ENCODE measurements around the gene GJA5.
A peak's percentile ranks its signal among the peaks of the same experiment; 100 is the strongest.

The GJA5 gene

GRCh38 chr1:147760481-147761260 lies at the start of gene GJA5:
TSS of gene GJA5 (minus strand) at chr1:147760602. CDS start at chr1:147759238, 1,364 bp downstream.
- DNase-seq: no peak

GRCh38 chr1:147809236-147809635 lies 48.8 kb upstream of the GJA5 start:
- no peak for DNase-seq

- DNase-seq: no peak
Observed at GRCh38 chr1:147808025-147808424, 47.6 kb upstream of the GJA5 start.

DNA sequence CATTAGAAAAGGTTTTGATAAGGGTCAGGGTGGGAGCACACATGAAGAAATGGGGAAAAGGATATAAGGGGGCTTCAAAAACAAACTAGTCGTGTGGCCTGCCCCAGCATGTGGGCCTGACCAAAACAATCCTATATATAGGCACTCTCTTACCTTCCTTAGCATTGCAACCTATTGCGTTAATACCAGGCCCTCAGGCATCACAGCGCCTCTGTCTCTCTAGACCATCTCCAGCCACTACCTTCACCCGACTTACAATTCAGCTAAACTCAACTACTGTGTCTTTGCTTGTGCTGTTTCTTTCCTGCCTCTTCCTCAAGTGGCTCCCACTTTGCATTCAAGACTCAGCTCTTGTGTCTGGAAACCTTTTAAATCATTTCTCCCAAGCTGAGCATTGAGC lies 47.0 kb upstream of the GJA5 start:
- no peak for DNase-seq

DNA sequence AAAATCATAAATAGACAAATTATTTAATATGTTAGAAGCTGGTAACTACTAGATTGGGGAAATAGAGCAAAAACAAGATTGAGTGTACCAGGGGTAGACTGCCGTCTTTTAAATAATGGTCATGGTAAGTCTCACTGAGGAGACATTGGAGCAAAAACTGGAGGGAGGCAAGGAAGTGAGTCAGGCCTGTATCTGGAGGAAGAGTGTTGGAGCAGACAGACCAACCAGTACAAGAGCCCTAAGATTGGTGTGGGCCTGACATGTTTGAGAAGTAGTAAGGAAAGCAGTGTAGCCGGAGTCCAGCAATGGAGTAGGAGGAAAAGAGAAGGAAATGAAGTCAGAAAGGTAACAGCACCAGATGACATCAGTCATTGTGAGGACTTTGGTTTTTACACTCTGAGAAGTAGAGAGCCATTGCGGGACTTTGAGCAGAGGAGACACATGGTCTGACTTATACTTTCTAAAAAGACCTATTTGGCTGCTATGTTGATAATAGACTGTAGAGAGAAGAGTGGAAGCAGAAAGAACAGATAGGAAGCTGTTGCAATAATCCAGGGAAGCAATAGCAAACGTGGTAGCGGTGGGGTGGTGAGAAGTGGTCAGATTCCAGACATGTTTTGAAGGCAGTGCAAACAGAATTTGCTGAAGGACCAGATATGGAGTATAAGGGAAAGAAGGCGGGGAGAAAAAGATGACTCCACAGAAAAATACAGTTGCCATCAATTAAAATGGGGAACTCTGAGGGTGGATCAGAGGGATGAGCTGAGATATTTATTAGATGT lies 44.7 kb upstream of the GJA5 start:
- no peak for DNase-seq

GRCh38 chr1:147800804-147801203 lies 40.4 kb upstream of the GJA5 start:
- no peak for DNase-seq

- DNase-seq: no peak
Observed at GRCh38 chr1:147798731-147799130, 38.3 kb upstream of the GJA5 start.

GRCh38 chr1:147794570-147794969 lies 34.2 kb upstream of the GJA5 start:
- DNase-seq: no peak

- no peak for DNase-seq
Observed at GRCh38 chr1:147791876-147792275, 31.5 kb upstream of the GJA5 start.

DNA sequence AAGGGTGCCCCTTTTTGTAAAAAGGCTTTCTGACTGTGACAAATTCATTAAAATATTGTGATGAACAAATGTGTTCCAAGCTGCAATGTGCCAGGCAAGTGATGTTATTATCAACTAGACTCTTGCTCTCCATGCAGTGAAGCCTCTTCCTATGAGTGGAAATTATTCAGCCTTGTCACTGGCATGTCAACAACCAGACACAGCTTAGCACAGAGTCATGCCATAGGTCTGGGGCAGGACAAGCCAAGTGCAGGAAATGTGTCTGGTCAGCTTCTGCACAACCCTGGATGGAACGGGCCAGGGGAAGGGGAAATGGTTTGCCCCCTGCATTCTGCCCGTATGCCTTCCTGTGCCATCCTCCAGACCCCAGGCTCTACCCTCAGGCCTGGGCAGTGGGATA lies 27.4 kb upstream of the GJA5 start:
- no peak for DNase-seq

DNA sequence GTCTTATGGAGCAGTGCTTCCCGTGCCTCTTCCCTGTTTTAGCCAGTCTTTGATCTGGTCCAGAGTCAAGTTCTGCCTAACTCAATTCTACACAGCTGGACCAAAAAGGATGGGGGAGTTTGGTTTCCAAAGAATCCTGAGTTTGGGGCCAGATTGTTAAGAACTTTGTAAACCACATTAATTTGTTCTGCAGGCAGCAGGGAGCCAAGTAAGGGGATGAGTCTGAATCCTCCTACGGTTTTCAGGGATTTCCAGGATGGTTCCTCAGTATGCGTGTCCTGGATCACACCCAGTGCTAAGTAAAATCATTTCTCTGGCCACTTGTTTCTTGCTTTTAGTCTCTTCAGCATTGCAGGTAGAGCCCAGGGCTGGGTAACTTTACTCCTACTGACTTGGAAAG lies 26.1 kb upstream of the GJA5 start:
- DNase-seq: no peak

- DNase-seq: no peak
Observed at GRCh38 chr1:147785794-147786506, 25.5 kb upstream of the GJA5 start.

GRCh38 chr1:147784941-147785340 lies 24.5 kb upstream of the GJA5 start:
- no peak for DNase-seq

- no peak for DNase-seq
Observed at GRCh38 chr1:147781056-147781471, 20.7 kb upstream of the GJA5 start.

GRCh38 chr1:147777694-147778093 lies 17.3 kb upstream of the GJA5 start:
- no peak for DNase-seq

DNA sequence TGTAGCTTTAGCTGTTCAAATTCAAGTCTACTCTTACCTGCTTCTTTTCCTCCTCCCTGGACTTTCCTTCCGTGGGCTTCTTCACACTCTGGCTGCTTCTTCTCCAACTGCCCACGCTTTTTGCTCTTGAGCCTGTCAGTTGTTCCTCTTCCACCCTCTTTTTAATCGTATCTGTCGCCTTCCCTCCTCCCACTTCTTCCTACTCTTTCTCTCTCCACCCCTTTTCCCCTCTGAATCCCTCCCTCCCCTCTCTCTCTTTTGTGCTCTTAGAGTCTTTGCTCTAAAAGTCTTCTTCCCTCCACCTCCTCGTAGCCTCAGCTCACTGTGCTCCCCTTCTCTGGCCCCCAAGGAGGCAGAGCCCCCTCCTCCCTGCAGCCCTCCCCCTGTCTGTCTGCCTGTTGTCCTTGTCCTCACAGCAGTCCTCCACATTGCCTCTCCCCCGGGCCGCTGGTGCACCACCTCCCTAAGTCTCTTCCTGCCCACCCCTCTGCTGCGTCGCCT lies 12.9 kb upstream of the GJA5 start:
- no peak for DNase-seq

DNA sequence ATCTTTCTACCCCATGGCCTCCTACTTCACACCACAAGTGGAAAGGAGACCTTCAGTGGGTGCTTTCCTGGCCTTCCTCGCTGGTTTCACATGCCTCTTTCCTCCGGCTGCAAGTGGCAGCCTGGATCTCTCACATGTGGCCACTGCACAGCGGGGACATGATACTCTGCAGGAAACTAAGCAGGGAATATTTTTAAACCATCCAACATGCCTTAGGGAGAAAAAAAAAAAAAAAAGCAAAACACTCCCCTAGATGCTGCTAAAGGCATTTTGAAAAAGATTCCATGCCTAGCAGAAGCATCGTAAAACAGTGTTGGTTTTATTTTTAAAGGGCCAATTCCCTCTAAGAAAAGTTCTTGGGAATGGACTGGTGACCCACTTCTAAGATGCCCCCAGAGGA lies 12.2 kb upstream of the GJA5 start:
- DNase-seq: no peak

GRCh38 chr1:147771226-147772125 lies 11.1 kb upstream of the GJA5 start:
- no peak for DNase-seq

DNA sequence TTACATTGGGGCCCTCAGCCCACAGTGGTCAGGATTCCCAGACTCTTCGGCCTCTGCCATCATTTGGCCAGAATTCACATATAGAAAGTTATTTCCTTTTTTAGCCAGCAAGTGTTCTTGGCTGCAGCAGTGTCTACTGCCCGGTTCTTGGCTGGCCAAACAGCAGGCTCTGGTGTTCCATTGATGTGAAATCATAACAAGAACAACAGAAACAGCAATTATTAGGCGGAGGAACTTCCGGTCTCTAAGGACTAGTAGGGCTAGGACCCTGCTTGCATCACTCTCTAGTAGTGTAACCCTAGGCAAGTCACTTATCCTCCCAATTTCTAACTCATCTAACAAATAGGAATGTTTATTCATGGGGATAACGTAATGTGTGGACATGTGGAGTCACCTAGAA lies 8.7 kb upstream of the GJA5 start:
- no peak for DNase-seq

DNA sequence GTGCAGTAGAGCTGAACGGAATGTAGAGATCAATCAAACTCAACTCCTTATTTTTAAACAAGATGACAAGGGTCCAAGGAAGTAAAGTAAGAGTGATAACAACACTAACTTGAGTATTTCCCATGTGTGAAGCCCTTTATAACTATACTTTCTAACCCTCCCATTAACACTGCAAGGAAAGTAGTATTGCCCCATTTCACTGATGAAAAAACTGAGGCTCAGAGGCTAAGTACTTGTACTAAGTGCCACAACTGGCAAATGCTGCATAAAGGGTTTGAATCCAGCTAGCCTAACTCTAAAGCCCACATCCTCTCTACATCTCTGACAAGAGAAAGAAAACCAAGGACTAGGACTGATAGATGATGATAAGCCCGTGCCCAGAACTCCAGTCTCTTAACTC lies 8.2 kb upstream of the GJA5 start:
- DNase-seq: no peak

- no peak for DNase-seq
Observed at GRCh38 chr1:147768101-147768500, 7.7 kb upstream of the GJA5 start.

GRCh38 chr1:147762233-147763024 lies 2.0 kb upstream of the GJA5 start:
- DNase-seq: peak; percentile 19

Measured in CD4-positive, alpha-beta T cell treated with Interleukin-12 subunit alpha and Interleukin-12 subunit beta, for 1 hour (primary cell).